Measurements from ENCODE around the gene EN2. TPM values are rescaled to one million over a fixed set of nuclear protein-coding genes. Genes with fewer than 3 reads are reported as not detected.
A peak's percentile ranks its signal among the peaks of the same experiment; 100 is the strongest.

Gene EN2
- total and polyA plus RNA-seq, 4 experiments from 2014 or later, result not detected

GRCh38 chr7:155452505-155453295, 5.2 kb upstream of the EN2 start:
- no peaks in the 10 kb centered on the region for H3K9me3 Mint-ChIP-seq

GRCh38 chr7:155453296-155454182, 4.4 kb upstream of the EN2 start:
- Mint-ChIP-seq H3K9me3 (no peaks in the 10 kb centered on the region), H3K27ac (no peak overlapping the region), H3K27me3 (peaks cover 41 to 47% of the 10 kb centered on the region in 2 donors), H3K4me3 (peak overlapping the region in 1 of 8 donors; percentile 19), H3K4me1 (peaks cover 3 to 22% (median 16%) of the 10 kb centered on the region in 4 donors), H3K36me3 (no peaks in the 10 kb centered on the region)
- intact Hi-C loops (cut with micrococcal nuclease), result no loop called here
- Histone ChIP-seq H3K36me3 (ENCODE audit: insufficient read depth, low read length) (no peaks in the 10 kb centered on the region), H3K9me3 (ENCODE audit: control insufficient read depth in 1 of 2, low read length in 2 of 2) (no peaks in the 10 kb centered on the region), H3K27me3 (ENCODE audit: insufficient read depth, low read length) (peaks cover 42% of the 10 kb centered on the region), H3K27ac (ENCODE audit: low read depth, low read length) (no peak overlapping the region), H3K4me1 (ENCODE audit: insufficient read depth, low read length) (peaks cover 17% of the 10 kb centered on the region), H3K4me3 (ENCODE audit: low read length in 2 of 2) (no peak overlapping the region)
- DNase-seq, result no peak
- ChIA-PET CTCF (ENCODE audit: partially characterized antibody) (no interaction called here), POLR2A (ENCODE audit: partially characterized antibody) (no interaction called here)

More at GRCh38 chr7:155452505-155453295, 5.2 kb upstream of the EN2 start:
- no peaks in the 10 kb centered on the region for H3K36me3 ChIP-seq (ENCODE audit: insufficient read depth, low read length)
- intact Hi-C loops (cut with micrococcal nuclease), result no loop called here
- Mint-ChIP-seq H3K36me3 (no peaks in the 10 kb centered on the region), H3K27me3 (peaks cover 47 to 52% of the 10 kb centered on the region in 2 donors), H3K27ac (no peak overlapping the region), H3K4me1 (peaks cover 8 to 28% (median 18%) of the 10 kb centered on the region in 4 donors), H3K4me3 (peak overlapping the region in 1 of 8 donors; percentile 19)
- ChIA-PET POLR2A (ENCODE audit: partially characterized antibody) (no interaction called here), CTCF (ENCODE audit: partially characterized antibody) (no interaction called here)
- H3K4me1 ChIP-seq (ENCODE audit: insufficient read depth, low read length), result peaks cover 14% of the 10 kb centered on the region
- no peak overlapping the region for H3K4me3 ChIP-seq (ENCODE audit: low read length in 2 of 2)
- H3K27me3 ChIP-seq (ENCODE audit: insufficient read depth, low read length), result peaks cover 43% of the 10 kb centered on the region
- no peaks in the 10 kb centered on the region for H3K9me3 ChIP-seq (ENCODE audit: control insufficient read depth in 1 of 2, low read length in 2 of 2)
- no peak overlapping the region for H3K27ac ChIP-seq (ENCODE audit: low read depth, low read length)
- no peak for DNase-seq

GRCh38 chr7:155454183-155455112, 3.5 kb upstream of the EN2 start:
- H3K4me3 ChIP-seq (ENCODE audit: low read length in 2 of 2), result no peak overlapping the region
- no peaks in the 10 kb centered on the region for H3K9me3 ChIP-seq (ENCODE audit: control insufficient read depth in 1 of 2, low read length in 2 of 2)
- no peaks in the 10 kb centered on the region for H3K36me3 ChIP-seq (ENCODE audit: insufficient read depth, low read length)
- ChIA-PET POLR2A (ENCODE audit: partially characterized antibody) (interaction anchor here (1.0 kb wide), 1 partner anchor 57 kb away, joined by 3 read pairs; no protein-coding TSS in a partner anchor), CTCF (ENCODE audit: partially characterized antibody) (no interaction called here)
- Mint-ChIP-seq H3K27ac (no peak overlapping the region), H3K27me3 (peaks cover 44 to 49% of the 10 kb centered on the region in 2 donors), H3K36me3 (no peaks in the 10 kb centered on the region), H3K4me3 (peak overlapping the region in 2 of 8 donors; percentile 28 to 31), H3K4me1 (peaks cover 3 to 25% (median 18%) of the 10 kb centered on the region in 4 donors), H3K9me3 (no peaks in the 10 kb centered on the region)
- no peak overlapping the region for H3K27ac ChIP-seq (ENCODE audit: low read depth, low read length)
- DNase-seq, result no peak
- H3K27me3 ChIP-seq (ENCODE audit: insufficient read depth, low read length), result peaks cover 39% of the 10 kb centered on the region
- H3K4me1 ChIP-seq (ENCODE audit: insufficient read depth, low read length), result peaks cover 17% of the 10 kb centered on the region
- intact Hi-C loops (cut with micrococcal nuclease), result no loop called here

GRCh38 chr7:155455132-155455693, 2.7 kb upstream of the EN2 start:
- H3K9me3 ChIP-seq (ENCODE audit: control insufficient read depth in 1 of 2, low read length in 2 of 2), result no peaks in the 10 kb centered on the region
- H3K4me1 ChIP-seq (ENCODE audit: insufficient read depth, low read length), result peaks cover 17% of the 10 kb centered on the region
- no peak overlapping the region for H3K4me3 ChIP-seq (ENCODE audit: low read length in 2 of 2)
- intact Hi-C loops (cut with micrococcal nuclease), result no loop called here
- Mint-ChIP-seq H3K4me3 (peak overlapping the region in 4 of 8 donors; percentile 1 to 47 (median 33)), H3K9me3 (no peaks in the 10 kb centered on the region), H3K27me3 (peaks cover 50 to 54% of the 10 kb centered on the region in 2 donors), H3K4me1 (peaks cover 3 to 31% (median 21%) of the 10 kb centered on the region in 4 donors), H3K27ac (no peak overlapping the region), H3K36me3 (no peaks in the 10 kb centered on the region)
- DNase-seq, result no peak
- H3K27ac ChIP-seq (ENCODE audit: low read depth, low read length), result no peak overlapping the region
- POLR2A ChIA-PET (ENCODE audit: partially characterized antibody), result interaction anchor here (1.0 kb wide), 1 partner anchor 57 kb away, joined by 3 read pairs; no protein-coding TSS in a partner anchor
- no peaks in the 10 kb centered on the region for H3K36me3 ChIP-seq (ENCODE audit: insufficient read depth, low read length)
- CTCF ChIA-PET (ENCODE audit: partially characterized antibody), result no interaction called here
- H3K27me3 ChIP-seq (ENCODE audit: insufficient read depth, low read length), result peaks cover 40% of the 10 kb centered on the region

- Histone ChIP-seq H3K4me3 (ENCODE audit: low read length in 2 of 2) (no peak overlapping the region), H3K36me3 (ENCODE audit: insufficient read depth, low read length) (no peaks in the 10 kb centered on the region), H3K27me3 (ENCODE audit: insufficient read depth, low read length) (peaks cover 39% of the 10 kb centered on the region), H3K27ac (ENCODE audit: low read depth, low read length) (no peak overlapping the region), H3K9me3 (ENCODE audit: control insufficient read depth in 1 of 2, low read length in 2 of 2) (no peaks in the 10 kb centered on the region), H3K4me1 (ENCODE audit: insufficient read depth, low read length) (peaks cover 17% of the 10 kb centered on the region)
- intact Hi-C loops (cut with micrococcal nuclease), result no loop called here
- Mint-ChIP-seq H3K4me1 (peaks cover 3 to 31% (median 19%) of the 10 kb centered on the region in 4 donors), H3K27me3 (peaks cover 49 to 54% of the 10 kb centered on the region in 2 donors), H3K4me3 (peak overlapping the region in 7 of 8 donors; percentile 36 to 81 (median 61)), H3K36me3 (no peaks in the 10 kb centered on the region), H3K9me3 (no peaks in the 10 kb centered on the region), H3K27ac (no peak overlapping the region)
- no peak for DNase-seq
- ChIA-PET CTCF (ENCODE audit: partially characterized antibody) (no interaction called here), POLR2A (ENCODE audit: partially characterized antibody) (no interaction called here)
Measured at GRCh38 chr7:155455776-155456737, 1.9 kb upstream of the EN2 start.

Data from CD4-positive, alpha-beta memory T cell (primary cell).